ENCODE results near the gene SLITRK6. TPM values are rescaled to one million over a fixed set of nuclear protein-coding genes. Genes with fewer than 3 reads are reported as not detected.

The SLITRK6 gene, protein sequence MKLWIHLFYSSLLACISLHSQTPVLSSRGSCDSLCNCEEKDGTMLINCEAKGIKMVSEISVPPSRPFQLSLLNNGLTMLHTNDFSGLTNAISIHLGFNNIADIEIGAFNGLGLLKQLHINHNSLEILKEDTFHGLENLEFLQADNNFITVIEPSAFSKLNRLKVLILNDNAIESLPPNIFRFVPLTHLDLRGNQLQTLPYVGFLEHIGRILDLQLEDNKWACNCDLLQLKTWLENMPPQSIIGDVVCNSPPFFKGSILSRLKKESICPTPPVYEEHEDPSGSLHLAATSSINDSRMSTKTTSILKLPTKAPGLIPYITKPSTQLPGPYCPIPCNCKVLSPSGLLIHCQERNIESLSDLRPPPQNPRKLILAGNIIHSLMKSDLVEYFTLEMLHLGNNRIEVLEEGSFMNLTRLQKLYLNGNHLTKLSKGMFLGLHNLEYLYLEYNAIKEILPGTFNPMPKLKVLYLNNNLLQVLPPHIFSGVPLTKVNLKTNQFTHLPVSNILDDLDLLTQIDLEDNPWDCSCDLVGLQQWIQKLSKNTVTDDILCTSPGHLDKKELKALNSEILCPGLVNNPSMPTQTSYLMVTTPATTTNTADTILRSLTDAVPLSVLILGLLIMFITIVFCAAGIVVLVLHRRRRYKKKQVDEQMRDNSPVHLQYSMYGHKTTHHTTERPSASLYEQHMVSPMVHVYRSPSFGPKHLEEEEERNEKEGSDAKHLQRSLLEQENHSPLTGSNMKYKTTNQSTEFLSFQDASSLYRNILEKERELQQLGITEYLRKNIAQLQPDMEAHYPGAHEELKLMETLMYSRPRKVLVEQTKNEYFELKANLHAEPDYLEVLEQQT
- total RNA-seq, result 0.93 and 2.9 TPM in 2 replicates

DNA sequence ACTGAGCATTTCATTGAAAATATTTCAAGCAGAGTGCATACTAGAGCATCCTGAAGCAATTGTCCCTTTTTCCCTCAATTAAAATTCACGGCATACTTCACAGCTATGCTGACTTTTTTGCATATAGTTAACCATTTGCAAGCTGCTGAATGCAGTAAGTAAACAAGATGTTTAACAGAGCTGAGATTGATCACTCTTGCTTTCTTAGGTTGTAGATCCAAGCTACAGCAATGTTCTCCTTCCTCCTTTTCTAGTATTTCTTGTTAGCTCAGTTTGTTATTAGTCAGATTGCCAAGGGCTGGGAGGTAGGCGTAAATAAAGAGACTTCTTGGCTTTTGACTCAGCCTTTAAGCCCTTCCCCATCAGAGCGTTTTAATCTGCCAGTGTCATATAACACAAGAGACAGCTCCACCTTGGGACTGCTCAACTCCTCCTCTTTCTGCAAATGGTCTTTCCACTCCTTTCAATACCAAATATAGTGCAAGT lies at the start of gene SLITRK6:
TSS of gene SLITRK6 (minus strand) at position 323 of the 486 bp plus-strand sequence. CDS start 2,911 bp downstream, outside the sequence.

